HG03045 (cell line): Measurements from ENCODE around the gene QRFP.

Experiments
- ATAC-seq: cut with Tn5 transposase; IDR thresholded peaks from one replicate; pipeline ENCODE4 v1.9.1; 2021; ENCODE audit warnings: mild to moderate bottlenecking, moderate library complexity; ENCODE audit not compliant: unreplicated experiment

The QRFP gene

GRCh38 chr9:130934246-130934645, 37.6 kb upstream of the QRFP start:
- ATAC-seq: no peak

GRCh38 chr9:130933114-130934046, 36.8 kb upstream of the QRFP start:
- ATAC-seq: no peak

DNA sequence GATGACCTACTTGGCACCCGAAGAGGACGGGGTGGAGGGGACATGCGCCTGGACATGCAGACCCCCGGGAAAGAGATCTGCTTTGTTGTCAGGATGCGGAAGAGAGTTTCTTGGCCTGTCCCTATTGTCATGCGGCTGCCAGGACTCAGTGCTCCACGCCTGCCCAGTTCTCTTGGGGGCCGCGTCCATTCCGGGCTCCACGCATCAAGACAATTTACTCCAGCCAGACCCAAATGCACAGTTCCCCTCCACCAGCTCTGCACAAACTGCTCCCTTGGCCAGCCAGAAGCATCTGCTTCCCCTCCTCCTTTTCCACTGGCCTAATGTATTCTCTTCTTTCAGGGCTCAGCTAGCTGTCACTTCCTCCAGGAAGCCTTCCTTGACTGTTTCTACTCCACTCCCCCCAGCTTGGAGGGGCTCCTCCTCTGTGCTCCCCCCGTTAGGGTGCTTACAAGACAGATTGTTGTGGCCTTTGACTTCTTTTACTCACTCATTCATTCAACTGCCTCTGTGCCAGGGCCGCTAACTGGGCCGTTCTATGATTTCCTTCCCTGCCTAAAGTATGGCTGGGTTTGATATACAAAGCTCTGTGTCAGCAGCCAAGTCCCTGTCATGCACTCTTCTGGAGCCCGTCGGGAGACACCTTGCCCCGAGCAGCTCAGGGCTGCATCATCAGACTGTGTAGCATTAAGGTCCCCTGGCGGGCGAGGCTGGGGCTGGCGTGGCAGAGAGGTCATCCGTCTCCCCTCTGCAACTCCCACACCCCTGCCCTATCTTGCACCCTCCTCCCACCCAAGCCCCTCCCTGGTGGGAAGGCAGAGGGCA, 35.9 kb upstream of the QRFP start:
- ATAC-seq: no peak

DNA sequence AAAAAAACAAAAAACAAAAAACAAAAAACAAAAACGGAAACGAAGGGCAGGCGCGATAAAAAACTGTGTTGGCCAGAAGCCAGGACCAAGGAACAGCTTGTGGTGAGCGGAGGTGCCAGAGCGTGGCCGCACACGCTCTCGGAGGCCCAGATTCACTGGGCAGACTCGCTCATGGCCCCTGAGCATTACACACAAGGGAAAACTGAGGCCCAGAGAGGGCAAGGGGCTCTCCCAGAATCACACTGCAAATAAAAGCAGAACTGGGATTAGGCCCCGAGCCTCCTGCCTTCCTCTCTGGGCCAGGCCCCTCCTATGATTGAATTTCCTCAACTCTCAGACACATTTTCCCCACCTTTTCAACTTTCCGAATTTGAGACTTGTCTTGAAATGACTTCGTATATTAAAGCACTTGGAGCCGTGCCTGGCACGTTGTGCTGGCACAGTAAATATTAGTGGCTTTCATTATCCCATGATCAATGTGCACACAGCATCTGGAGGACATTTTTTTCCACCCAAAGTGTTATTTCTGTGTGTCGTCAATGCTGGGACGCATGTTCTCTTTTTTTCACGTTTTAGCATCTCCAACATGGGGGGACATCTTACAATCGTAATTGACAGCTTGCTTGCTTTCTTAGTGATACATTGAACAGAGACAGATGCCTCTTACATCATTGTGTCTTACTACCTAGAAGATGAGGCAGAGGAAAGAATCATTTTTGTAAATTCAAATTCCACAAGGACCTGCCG, 35.1 kb upstream of the QRFP start:
- ATAC-seq: no peak

DNA sequence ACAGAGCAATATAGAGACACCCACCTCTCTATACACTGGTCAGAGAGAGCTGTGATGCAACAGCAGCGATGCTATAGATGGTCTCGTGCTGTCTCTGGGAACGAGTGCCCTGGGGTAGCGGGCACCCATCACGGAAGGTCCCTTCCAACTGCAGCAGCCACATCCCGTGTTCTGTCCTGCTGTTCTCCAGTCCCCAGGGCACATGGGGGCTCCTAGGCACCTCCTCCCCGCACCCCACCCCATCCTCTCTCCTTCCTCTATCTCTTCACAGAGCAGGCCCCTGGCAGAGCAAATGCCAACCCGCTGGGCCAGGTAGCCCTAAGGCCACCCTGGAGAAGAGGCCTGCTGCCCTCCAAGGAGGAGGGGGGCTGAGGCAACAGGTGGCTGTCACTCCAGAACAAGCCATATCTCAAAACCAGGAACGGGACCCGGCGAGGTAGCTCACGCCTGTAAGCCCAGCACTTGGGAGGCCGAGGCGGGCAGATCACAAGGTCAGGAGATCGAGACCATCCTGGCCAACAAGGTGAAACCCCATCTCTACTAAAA, 34.3 kb upstream of the QRFP start:
- no peak for ATAC-seq

DNA sequence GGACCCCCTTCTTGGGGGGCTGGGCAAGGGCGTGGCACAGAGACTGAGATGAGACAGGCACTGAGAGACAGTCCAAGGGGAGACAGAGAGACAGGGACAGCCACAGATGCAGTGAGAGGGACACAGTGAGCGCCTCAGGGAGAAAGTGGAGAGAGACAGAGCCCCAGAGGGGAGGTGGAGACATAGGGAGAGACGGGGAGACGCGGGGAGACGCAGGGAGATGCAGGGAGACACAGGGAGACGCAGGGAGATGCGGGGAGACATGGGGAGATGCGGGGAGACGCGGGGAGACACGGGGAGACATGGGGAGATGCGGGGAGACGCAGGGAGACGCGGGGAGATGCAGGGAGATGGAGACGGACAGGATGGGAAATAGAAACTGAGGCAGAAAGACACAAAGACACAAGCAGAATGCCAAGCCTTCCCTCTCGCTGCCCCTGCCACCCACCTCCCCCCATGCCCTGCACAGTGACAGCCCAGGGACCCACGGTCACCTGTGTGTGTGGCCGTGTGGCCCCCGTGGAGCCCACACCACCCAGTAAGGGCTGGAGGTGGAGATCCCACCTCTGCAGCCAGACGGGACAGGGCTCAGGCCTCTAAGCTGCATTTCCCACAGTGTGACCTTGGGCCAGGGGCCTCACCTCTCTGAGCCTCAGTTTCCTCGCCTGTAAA, 33.7 kb upstream of the QRFP start:
- no peak for ATAC-seq

DNA sequence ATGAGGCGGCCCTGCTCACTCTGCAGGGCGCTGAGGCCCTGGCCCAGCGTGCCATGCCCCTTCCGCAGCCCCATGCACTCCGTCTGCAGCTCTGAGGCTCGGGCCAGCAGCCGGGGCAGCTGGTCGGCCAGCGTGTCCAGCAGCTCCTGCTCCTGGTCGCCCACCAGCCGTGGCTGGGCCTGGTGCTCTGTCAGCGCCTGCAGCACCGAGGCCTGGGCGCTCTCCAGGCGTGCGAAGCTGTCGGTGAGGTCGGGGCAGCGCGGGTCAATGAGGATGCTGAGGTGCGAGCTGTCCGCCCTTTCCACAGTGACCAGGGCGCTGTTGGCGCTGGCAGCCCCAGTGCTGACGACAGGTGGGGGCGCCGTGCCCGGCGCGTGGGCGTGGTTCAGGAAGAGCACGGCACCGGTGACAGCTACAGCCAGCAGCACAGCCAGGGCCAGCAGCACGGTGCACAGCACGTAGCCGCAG, 33.0 kb upstream of the QRFP start:
- ATAC-seq: no peak

GRCh38 chr9:130927995-130928900, 31.6 kb upstream of the QRFP start:
- ATAC-seq: no peak

DNA sequence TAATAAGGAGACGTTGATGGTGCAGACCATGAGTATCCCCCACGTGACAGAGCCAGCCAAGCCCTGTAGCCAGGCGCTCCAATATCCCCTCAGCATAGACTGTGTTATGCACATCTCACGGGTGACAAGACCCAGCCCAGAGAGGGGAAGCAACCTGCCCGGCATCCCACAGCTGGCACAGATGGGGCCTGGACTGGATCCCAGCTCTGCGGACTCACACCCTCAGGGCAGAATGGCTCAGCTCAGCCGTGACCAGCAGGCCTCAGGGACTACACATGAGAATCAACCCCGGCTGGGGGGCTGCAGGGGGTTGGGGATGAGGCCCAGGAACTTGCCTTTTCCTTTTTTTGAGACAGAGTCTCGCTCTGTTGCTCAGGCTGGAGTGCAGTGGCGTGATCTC, 30.7 kb upstream of the QRFP start:
- ATAC-seq: no peak

DNA sequence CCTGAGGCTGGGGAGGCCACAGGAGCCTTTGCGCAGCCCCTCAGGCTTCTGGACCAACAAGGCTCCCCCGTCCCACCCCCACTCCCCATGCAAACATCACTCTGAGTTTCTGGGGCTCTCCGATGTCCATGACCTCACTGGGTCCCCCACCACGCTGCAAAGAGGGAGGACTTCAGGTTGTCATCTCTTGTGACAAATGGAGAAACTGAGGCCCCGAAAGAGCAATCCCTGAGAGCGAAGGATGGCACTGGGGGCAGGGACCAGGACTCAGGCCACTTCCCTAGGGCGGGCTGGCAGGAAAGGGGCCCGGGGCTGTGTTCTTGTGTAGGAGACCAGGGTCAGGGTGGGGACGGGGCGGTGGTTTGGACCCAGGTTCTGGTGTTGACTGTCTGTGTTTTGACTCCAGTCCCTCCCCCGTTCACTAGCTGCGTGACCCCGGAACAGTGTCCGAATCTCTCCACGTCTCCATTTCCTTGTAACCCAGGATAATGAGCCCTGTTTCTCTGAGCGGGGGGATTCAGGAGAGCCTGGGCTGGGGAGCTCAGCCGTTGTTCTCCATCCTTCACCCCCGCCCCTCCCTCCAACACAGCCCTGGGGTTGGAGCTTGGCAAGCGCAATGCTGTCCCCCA, 28.6 kb upstream of the QRFP start:
- ATAC-seq: no peak

GRCh38 chr9:130924448-130924788, 27.8 kb upstream of the QRFP start:
- ATAC-seq: no peak

DNA sequence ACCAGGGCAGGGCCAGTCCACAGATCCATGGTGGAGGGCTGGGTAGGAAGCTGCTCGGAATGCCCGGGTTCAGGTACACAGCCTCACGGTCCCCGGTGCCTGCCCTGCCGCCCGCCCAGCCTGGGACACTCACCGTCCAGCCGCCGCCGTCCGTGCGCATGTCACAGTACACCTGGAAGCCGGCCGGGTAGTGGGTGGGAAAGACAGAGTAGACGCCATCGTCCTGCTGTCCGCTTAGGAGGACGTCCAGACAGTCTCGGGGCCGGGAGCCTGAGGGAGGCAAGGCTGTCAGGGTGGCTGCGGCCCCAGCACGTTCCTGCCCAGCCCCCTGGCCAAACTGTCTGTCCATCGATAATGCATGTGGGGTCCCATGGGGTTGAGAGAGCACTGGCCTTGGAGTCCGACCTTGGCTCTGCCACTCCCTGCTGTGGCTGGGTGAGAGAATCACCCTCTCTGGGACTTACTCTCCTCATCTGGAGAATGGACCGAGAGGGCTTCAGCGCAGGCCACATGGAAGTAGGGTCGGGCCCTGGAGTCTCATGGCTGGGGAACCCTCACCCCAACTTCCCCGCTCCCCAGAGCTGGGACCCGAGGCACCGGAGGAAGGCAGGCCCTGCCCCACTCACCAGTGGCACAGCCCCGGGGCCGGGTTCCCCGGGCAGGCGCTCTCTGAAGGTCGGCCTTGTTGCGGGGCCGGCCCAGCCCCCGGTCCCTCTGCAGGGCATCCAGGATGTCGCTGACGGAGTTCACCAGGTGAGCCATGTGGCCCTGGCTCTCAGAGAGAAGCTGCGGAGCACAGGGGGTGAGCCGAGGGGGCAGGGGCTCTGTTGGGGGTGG, 27.2 kb upstream of the QRFP start:
- no peak for ATAC-seq

- ATAC-seq: no peak
These were observed 26.4 kb upstream of the QRFP start for GRCh38 chr9:130922893-130923610.

GRCh38 chr9:130921989-130922892, 25.6 kb upstream of the QRFP start:
- ATAC-seq: no peak

DNA sequence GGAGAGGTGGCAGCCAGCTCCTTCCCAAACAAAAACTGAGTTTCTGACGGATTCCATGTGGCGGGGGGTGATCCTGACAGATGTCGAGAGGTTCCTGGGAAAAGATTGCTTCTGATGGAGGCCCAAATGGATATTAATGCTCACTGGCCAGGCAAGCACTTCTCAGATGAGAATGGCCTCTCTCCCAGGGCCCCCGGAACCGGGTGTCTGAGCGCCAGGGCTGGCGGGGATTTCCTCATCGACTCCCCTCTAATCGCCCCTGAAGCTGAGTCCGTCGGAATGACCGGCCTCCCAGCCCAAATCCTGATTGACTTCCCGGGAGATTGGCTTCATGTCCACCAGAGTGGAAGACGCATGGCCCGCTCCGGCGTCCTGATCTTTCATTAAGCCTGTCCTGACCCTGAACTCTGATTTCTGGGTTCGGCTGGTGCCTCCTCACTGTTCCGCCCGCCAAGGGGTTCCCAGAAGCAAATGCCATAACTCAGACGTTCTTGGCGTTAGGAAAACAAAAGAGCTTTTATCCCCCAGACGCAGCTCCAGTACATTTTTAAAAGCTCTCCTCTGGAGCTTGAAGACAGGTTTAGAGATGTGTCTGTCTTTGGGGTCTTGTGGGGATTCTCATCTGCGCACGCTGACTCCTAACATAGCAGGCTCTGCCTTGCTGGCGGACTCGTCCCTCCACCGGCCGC, 24.8 kb upstream of the QRFP start:
- no peak for ATAC-seq
